GM21367 (cell line): ENCODE results near the gene SSUH2.
"Not testable (repeated sequence)": the region's sequence is repeated elsewhere in the genome, so short reads cannot be mapped to it uniquely, and the experiment has no call there.

ENCODE experiments used
- ATAC-seq: cut with Tn5 transposase; IDR thresholded peaks from one replicate; pipeline ENCODE4 v1.9.1; 2021; ENCODE audit not compliant: unreplicated experiment

SSUH2 gene, protein sequence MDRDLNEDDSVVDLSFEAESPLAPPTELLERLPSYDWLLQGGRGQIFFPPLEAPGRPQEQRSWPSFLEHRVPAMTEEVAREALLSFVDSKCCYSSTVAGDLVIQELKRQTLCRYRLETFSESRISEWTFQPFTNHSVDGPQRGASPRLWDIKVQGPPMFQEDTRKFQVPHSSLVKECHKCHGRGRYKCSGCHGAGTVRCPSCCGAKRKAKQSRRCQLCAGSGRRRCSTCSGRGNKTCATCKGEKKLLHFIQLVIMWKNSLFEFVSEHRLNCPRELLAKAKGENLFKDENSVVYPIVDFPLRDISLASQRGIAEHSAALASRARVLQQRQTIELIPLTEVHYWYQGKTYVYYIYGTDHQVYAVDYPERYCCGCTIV

GRCh38 chr3:8644748-8645390, at the start of gene SSUH2:
Gene SSUH2 (minus strand): TSS chr3:8644798. CDS start chr3:8644758, 40 bp downstream.
- ATAC-seq: no peak

DNA sequence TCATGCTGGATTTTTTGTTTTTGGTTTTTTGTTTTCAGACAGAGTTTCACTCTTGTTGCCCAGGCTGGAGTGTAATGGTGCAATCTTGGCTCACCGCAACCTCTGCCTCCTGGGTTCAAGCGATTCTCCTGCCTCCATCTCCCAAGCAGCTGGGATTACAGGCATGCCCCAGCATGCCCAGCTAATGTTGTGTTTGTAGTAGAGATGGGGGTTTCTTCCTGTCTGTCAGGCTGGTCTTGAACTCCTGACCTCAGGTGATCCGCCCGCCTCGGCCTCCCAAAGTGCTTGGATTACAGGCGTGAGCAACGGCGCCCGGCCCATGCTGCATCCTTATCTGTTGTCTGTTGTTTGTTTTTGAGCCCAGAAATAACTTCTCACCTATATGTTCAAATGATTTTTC, 46.7 kb upstream of the SSUH2 start:
- ATAC-seq: not testable (repeated sequence)

GRCh38 chr3:8684992-8685391, 40.4 kb upstream of the SSUH2 start:
- not testable (repeated sequence) for ATAC-seq

GRCh38 chr3:8682850-8683574, 38.4 kb upstream of the SSUH2 start:
- not testable (repeated sequence) for ATAC-seq

DNA sequence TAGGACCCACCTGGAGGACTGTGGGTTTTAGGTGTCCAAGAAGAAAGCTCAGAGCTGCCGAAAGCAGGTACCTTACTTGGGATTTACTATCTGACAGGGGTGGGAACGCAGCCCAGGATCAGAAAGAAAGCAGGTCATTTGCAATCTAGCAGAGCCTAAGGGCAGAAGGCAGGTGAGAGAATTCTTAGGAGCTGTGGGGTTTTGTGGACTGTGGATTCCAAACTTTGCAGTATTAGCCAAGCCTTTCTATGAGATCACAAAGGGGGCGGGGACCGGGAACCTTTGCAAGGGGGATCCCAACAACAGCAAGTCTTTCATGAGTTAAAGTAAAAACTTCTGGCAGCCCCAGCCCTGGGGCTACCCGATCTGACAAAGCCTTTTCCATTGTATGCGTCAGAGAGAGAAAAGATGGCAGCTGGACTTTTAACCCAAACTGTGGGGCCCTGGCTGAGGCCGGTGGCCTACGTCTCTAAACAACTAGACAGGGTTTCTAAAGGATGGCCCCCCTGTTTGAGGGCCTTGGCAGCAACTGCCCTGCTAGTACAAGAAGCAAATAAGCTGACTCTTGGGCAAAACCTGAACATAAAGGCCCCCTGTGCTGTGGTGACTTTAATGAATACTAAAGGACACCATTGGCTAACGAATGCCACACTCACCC, 37.4 kb upstream of the SSUH2 start:
- not testable (repeated sequence) for ATAC-seq

- ATAC-seq: no peak
Observed at GRCh38 chr3:8681349-8681748, 36.8 kb upstream of the SSUH2 start.

DNA sequence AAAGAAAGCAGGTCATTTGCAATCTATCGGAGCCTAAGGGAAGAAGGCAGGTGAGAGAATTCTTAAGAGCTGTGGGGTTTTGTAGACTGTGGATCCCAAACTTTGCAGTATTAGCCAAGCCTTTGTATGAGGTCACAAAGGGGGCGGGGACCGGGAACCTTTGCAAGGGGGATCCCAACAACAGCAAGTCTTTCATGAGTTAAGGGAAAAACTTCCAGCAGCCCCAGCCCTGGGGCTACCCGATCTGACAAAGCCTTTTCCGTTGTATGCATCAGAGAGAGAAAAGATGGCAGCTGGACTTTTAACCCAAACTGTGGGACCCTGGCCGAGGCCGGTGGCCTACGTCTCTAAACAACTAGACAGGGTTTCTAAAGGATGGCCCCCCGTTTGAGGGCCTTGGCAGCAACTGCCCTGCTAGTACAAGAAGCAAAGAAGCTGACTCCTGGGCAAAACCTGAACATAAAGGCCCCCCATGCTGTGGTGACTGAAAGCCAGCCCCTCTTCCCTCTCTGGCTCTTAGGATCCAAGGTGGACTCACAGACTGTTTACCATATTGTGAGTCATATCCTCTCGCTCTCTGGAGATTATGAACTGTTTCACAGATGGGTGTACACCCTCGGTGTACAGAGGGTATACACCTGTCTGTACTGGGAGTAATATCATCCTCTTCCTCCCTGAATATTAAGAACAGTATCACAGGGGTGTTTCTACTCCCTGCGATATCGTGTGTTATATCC, 35.4 kb upstream of the SSUH2 start:
- ATAC-seq: not testable (repeated sequence)

DNA sequence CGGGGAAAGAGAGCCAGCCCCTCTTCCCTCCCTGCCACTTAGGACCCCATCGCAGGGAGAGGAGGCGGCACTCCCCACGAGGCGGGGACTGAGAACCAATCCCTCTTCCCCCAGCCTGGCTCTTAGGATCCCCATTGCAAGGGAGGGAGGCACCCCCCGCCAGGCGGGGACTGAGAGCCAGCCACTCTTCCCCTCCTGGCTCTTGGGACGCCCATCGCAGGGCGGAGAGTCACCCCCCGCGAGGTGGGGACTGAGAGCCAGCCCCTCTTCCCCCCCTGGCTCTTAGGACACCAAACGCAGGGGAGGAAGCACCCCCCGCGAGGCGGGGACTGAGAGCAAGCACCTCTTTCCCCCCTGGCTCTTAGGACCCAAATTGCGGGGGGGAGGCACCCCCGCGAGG, 34.2 kb upstream of the SSUH2 start:
- no peak for ATAC-seq

GRCh38 chr3:8677258-8677657, 32.7 kb upstream of the SSUH2 start:
- not testable (repeated sequence) for ATAC-seq

DNA sequence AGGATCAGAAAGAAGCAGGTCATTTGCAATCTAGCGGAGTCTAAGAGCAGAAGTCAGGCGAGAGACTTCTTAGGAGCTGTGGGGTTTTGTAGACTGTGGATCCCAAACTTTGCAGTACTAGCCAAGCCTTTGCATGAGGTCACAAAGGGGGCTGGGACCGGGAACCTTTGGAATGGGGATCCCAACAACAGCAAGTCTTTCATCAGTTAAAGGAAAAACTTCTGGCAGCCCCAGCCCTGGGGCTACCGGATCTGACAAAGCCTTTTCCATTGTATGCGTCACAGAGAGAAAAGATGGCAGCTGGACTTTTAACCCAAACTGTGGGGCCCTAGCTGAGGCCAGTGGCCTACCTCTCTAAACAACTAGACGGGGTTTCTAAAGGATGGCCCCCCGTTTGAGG, 31.0 kb upstream of the SSUH2 start:
- ATAC-seq: not testable (repeated sequence)

- no peak for ATAC-seq
Observed at GRCh38 chr3:8673083-8673737, 28.6 kb upstream of the SSUH2 start.

DNA sequence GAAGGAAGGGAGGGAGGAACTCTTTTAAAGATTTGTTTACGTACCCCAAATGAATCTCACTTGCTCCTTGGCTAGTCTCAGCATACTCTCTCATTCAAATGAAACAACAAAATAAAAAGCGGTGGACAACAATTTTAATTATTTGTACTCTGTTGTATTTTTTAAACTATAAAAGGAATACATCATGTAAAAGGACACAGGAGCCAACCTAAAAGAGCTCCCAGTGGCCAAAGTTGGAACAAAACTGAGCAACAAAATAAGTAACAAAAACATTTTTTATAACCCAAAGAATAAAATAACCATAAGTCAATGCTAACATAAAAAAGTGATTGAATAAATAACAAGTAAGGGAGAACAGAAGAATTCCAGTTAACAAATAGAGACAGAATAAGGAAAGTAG, 24.4 kb upstream of the SSUH2 start:
- no peak for ATAC-seq

GRCh38 chr3:8668216-8668615, 23.6 kb upstream of the SSUH2 start:
- ATAC-seq: no peak

DNA sequence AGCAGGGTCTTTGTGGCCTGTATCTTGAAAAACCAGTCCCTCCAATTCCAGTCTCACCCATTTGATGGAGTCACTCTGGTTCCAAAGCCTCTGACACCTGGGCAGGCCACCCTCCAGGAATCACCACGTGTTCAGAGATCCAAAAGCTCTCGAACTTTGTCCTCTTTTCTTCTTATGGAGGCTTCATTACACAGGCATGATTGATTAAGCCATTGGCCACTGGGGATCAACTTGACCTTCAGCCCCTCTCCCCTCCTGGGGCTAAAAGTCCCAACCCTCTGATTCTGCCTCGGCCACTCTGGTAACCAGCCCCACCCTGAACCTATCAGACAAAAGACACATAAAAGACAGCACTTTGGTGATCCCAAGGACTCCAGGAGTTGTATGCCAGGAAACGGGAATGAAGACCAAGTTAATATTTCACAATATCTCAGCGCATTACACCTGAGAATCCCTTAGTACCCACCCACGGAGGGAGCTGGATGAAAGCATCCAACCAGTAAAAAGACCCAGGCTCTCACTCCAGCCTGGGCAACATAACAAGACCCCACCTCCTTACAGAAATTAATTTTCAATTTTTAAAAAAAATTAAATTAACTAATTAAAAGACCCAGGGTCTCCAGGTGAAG, 23.0 kb upstream of the SSUH2 start:
- ATAC-seq: no peak

DNA sequence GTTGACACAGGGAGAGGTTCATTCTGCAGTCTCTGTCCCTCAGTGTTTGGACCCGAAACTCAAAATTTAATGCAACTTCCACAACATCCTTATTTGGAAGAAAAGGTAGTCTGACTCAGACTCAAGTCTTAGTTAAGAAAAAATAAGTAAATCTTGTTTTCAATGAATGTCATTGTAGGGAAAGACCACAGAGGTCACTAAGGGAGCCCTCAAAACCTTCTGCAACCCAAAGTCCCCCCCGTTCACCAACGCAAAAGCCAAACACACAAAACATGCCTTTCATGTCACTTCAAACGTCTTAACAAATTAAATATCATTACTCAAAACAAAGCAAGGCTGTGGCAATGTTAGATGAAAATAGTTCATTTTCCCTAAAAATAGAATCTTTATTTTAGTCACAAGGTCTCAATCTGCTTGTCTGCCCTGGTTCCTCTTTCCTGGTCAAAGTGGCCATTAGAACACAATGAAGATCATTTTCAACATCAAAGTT, 20.9 kb upstream of the SSUH2 start:
- peak; percentile 64 for ATAC-seq

DNA sequence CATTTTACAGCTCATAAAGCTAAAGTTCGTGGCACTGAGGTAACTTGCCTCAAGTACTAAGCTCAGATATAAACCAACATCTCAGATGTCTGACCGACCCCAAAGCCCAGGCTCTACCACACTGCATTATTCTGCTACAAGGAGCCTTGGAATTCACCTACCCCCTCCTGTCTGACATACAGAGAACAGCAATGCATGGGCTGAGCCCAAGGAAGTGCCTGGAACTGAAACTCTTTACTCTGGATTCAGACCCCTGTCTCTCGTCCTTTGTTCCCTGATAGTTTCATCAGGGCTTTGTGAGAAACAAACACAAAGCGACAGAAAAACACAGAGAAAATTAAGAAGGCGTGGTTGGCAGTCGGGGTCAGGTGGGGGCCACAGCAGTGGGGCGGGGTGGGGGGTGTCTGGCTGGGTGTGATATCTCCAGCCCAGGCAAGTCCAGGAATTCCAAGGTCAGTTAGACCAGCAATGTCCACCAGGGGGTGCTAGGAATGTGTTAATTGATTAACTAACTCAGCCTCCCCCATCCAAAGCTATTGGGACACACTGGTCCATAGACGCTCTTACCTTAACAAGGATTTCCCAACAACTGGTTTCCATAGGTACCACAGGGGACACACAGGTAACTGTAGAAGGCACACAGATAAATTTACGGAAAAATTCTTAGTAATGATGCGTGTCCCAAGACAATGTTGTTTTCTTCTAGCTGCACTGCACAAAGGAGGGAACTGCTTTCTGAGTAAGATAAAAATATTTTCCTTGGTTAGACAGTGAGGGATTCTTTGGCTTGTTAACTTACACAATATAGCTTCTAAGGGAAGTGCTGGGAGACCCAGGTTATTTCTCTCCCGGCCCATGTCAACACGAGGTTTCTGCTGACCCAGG, 18.8 kb upstream of the SSUH2 start:
- ATAC-seq: peak; percentile 36

DNA sequence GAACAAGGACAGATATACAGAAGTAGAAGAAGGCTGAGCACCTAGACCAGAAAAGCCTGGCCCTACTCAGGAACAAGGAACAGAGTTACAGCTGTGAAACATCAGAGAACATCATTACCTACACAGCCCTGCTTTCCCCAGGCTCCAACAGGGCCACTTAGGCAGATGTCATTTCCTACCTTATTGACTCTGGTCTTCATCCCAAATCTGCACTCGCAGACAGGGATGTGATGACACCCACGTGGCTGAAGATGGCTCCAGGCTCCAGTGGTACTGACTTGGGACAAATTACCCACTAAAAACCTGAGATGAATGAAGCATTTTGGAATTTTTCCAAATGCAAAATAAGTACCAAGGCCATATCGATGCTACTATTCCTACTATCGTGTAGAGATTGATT, 18.0 kb upstream of the SSUH2 start:
- ATAC-seq: no peak
